ENCODE data around the gene BLM.

GRCh38 chr15:90710436-90711027, 6.6 kb upstream of the BLM start:
- TF ChIP-seq MAX (IDR thresholded peaks at IDR 0.05; ENCODE audit: low read depth, low read length) (no peak), POLR2A (IDR thresholded peaks at IDR 0.05; ENCODE audit: extremely low read depth, insufficient read length) (no peak)
- TF ChIP-seq, protein P1, sequence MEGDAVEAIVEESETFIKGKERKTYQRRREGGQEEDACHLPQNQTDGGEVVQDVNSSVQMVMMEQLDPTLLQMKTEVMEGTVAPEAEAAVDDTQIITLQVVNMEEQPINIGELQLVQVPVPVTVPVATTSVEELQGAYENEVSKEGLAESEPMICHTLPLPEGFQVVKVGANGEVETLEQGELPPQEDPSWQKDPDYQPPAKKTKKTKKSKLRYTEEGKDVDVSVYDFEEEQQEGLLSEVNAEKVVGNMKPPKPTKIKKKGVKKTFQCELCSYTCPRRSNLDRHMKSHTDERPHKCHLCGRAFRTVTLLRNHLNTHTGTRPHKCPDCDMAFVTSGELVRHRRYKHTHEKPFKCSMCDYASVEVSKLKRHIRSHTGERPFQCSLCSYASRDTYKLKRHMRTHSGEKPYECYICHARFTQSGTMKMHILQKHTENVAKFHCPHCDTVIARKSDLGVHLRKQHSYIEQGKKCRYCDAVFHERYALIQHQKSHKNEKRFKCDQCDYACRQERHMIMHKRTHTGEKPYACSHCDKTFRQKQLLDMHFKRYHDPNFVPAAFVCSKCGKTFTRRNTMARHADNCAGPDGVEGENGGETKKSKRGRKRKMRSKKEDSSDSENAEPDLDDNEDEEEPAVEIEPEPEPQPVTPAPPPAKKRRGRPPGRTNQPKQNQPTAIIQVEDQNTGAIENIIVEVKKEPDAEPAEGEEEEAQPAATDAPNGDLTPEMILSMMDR (IDR thresholded peaks at IDR 0.05; ENCODE audit: low read depth, low read length), result no peak

All from NB4 (cell line).